K562 (cell line): ENCODE measurements around the gene EGF. TPM values are rescaled to one million over a fixed set of nuclear protein-coding genes. Genes with fewer than 3 reads are reported as not detected.

ENCODE experiments used
- BACH1 ChIP-seq: fragments of 200-800 bp; sonication (Bioruptor generic); IDR thresholded peaks from 2 replicates; pipeline ENCODE4 v1.6.1; 2016; ENCODE audit warnings: missing genetic modification characterization, missing compliant biosample characterization
- BRF1 ChIP-seq: IDR thresholded peaks from 3 replicates; pipeline ENCODE4 v1.6.1; 2011; ENCODE audit warnings: borderline replicate concordance, mild to moderate bottlenecking; ENCODE audit not compliant: insufficient read length; ENCODE audit errors: extremely low read depth
- FOSL1 ChIP-seq: fragments of 200-800 bp; sonication (Bioruptor generic); conservative IDR thresholded peaks from 2 replicates; pipeline ENCODE4 v1.6.1; 2016; ENCODE audit warnings: missing genetic modification characterization, missing compliant biosample characterization
- HMGN3 ChIP-seq: IDR thresholded peaks from 2 replicates; pipeline ENCODE4 v1.6.1; 2011; ENCODE audit warnings: borderline replicate concordance, low read depth, mild to moderate bottlenecking, mixed read lengths, low read length; ENCODE audit not compliant: insufficient read length; ENCODE audit errors: extremely low read depth
- JUN ChIP-seq, 2 experiments: sonication (generic) in 1 of 2; formaldehyde crosslinking in 1 of 2; IDR thresholded peaks; 2 replicates each; pipeline versions ENCODE4 v1.6.1 to v1.8.0; 2012 to 2022; ENCODE audit warnings: borderline replicate concordance in 2 of 2, mild to moderate bottlenecking in 2 of 2, improper control_type of control experiment in 1 of 2, low read depth in 1 of 2, low read length in 1 of 2, missing genetic modification reagents in 1 of 2
- OTX1 ChIP-seq: fragments of 450-650 bp; formaldehyde crosslinking; IDR thresholded peaks from 2 replicates; pipeline ENCODE4 v1.4.0; 2022; ENCODE audit warnings: mild to moderate bottlenecking
- RAD51 ChIP-seq: fragments of 450-650 bp; IDR thresholded peaks from 2 replicates; pipeline ENCODE4 v1.7.1; 2016; ENCODE audit warnings: low read depth, mild to moderate bottlenecking, borderline replicate concordance
- SETDB1 ChIP-seq: IDR thresholded peaks from one replicate; pipeline ENCODE4 v1.6.1; 2012; ENCODE audit warnings: low read length, control low read depth, inconsistent platforms
- SMAD4 ChIP-seq: fragments of 250-450 bp; sonication (Bioruptor Pico); conservative IDR thresholded peaks from 2 replicates; pipeline ENCODE4 v1.8.0; 2021; ENCODE audit warnings: inconsistent platforms, mild to moderate bottlenecking, moderate library complexity
- TOE1 ChIP-seq, 2 experiments: fragments of 450-650 bp in 1 of 2; sonication (generic) in 1 of 2; formaldehyde crosslinking in 1 of 2; IDR thresholded peaks; 2 replicates each; pipeline versions ENCODE4 v1.7.1 to v1.8.0; 2016 to 2022; ENCODE audit warnings: borderline replicate concordance in 2 of 2, mild to moderate bottlenecking in 2 of 2, antibody characterized with exemption in 1 of 2, inconsistent platforms in 1 of 2, low read depth in 1 of 2, missing genetic modification reagents in 1 of 2, moderate library complexity in 1 of 2
- ZNF589 ChIP-seq: fragments of 200-800 bp; sonication (Bioruptor generic); IDR thresholded peaks from 2 replicates; pipeline ENCODE4 v1.6.1; 2016; ENCODE audit warnings: low read depth, missing genetic modification characterization, missing compliant biosample characterization
- polyA plus RNA-seq, 8 experiments: library from polyadenylated mRNA; depleted of rRNA in 4 of 8; stranded (reverse) in 5 of 8; unstranded in 3 of 8; fragments of >200 nt; fragmentation: Nextera tagmentation in 2 of 8; fragmentation: Illumina TruSeq in 1 of 8; extraction: Ambion mirVana in 2 of 8; extraction: Trizol in 1 of 8; gene quantifications; 2 replicates each; pipeline versions ENCODE4 v1.2.1 to v1.2.3, GENCODE V29; 2011 to 2014; ENCODE audit warnings: inconsistent platforms in 1 of 8, missing spikeins in 1 of 8
- total RNA-seq, 7 experiments: library from RNA; depleted of rRNA in 6 of 7; stranded (reverse); fragments of >200 nt in 6 of 7; fragmentation: Illumina TruSeq in 2 of 7; extraction: Trizol in 2 of 7; gene quantifications; 2 replicates each; pipeline versions ENCODE4 v1.2.1 to v1.2.3, GENCODE V29; 2011 to 2021; ENCODE audit warnings: low replicate concordance in 1 of 7
- TF ChIP-seq, protein P1 (sequence below): fragments of 250-450 bp; sonication (Bioruptor Pico); IDR thresholded peaks from 2 replicates; pipeline ENCODE4 v1.4.0; 2020; ENCODE audit warnings: mild to moderate bottlenecking, moderate library complexity
- TF ChIP-seq, protein P2 (sequence below): fragments of 450-650 bp; formaldehyde crosslinking; IDR thresholded peaks from 2 replicates; pipeline ENCODE4 v1.4.0; 2022; ENCODE audit warnings: mild to moderate bottlenecking, moderate library complexity

Gene EGF
- total and polyA plus RNA-seq, 9 of the 15 experiments (the other 6 are each of a cell fraction or from before 2014, with no cell fraction given): 0.32 to 3.1 (median 1.3) TPM

DNA sequence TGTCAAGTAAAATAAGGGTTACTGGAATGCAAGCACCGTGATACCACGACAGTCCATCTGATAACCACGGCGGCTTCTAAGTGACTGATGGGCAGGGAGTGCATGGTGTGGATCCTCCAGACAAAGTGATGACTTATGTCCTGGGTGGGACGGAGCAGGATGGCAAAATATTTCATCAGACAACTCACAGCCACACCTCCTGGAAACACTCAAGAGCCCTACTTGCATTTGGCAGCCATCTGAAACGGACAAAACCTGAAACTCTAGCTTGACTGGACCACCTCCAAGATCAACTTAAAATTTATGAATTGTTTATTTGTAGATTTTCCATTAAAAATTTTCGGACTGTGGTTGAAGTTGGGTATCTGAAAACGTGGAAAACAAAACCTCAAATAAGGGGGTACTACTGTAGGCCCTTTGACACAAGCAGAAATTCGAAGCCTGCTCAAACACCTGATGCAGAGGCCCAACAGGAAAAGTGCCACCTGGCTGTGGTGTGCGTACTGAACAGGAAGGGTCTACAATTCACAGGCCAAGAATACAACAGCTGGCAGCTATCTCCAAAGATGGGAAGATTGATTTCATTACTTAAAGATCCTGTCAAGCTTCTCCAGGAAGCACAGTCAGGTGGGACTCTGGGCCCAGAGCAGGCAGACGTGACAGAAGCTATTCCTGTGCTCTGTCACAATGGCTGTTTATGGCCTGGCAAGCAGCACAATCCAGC, 38.7 kb upstream of the EGF start (continued):
- TF ChIP-seq, protein P1, sequence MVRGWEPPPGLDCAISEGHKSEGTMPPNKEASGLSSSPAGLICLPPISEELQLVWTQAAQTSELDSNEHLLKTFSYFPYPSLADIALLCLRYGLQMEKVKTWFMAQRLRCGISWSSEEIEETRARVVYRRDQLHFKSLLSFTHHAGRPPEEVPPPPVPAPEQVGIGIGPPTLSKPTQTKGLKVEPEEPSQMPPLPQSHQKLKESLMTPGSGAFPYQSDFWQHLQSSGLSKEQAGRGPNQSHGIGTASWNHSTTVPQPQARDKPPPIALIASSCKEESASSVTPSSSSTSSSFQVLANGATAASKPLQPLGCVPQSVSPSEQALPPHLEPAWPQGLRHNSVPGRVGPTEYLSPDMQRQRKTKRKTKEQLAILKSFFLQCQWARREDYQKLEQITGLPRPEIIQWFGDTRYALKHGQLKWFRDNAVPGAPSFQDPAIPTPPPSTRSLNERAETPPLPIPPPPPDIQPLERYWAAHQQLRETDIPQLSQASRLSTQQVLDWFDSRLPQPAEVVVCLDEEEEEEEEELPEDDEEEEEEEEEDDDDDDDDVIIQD: no peak
- TF ChIP-seq BRF1 (no peak), SETDB1 (no peak), FOSL1 (tag) (peak; percentile 67; the same call in 1 of the 2 replicates), ZNF589 (CRISPR knock-in tag) (peak; percentile 98), SMAD4 (CRISPR knock-in tag) (peak; percentile 86), HMGN3 (no peak), BACH1 (tag) (peak; percentile 48; the same call in 1 of the 2 replicates), OTX1 (peak; percentile 45; the same call in 1 of the 2 replicates), TOE1 (IDR thresholded peaks at IDR 0.05; ENCODE audit: borderline replicate concordance) (no peak), TOE1 (CRISPR knock-in tag; IDR thresholded peaks at IDR 0.05; ENCODE audit: borderline replicate concordance, low read depth) (no peak), RAD51 (no peak), JUN (IDR thresholded peaks at IDR 0.05; ENCODE audit: borderline replicate concordance, low read depth, low read length) (peak; percentile 56; the same call in 1 of the 2 replicates), JUN (CRISPR knock-in tag; IDR thresholded peaks at IDR 0.05; ENCODE audit: borderline replicate concordance) (no peak)
- TF ChIP-seq, protein P2, sequence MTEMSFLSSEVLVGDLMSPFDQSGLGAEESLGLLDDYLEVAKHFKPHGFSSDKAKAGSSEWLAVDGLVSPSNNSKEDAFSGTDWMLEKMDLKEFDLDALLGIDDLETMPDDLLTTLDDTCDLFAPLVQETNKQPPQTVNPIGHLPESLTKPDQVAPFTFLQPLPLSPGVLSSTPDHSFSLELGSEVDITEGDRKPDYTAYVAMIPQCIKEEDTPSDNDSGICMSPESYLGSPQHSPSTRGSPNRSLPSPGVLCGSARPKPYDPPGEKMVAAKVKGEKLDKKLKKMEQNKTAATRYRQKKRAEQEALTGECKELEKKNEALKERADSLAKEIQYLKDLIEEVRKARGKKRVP (CRISPR knock-in tag): peak; percentile 92
